Activated T-helper 1 cell treated with anti-CD3 and anti-CD28 coated beads, Interleukin-12 subunit alpha, Interleukin-12 subunit beta, Interleukin-2, Interleukin-4 antibody, amounts not matched to agents 30 ng/mL and 10 ng/mL and 1 ng/mL, durations not matched to agents 14 hours and 24 hours and 36 hours (primary cell): ENCODE data around the gene FCGR3A. TPM values are rescaled to one million over a fixed set of nuclear protein-coding genes. Genes with fewer than 3 reads are reported as not detected.

ENCODE experiments used
- DNase-seq: peaks from one replicate; pipeline ENCODE4 v3.0.0; 2021; ENCODE audit warnings: low spot score
- H3K27ac Mint-ChIP-seq: one replicate; pipeline ENCODE4 v1.8.0; 2021; ENCODE audit warnings: mild to moderate bottlenecking, mixed read lengths
- H3K27me3 Mint-ChIP-seq: one replicate; pipeline ENCODE4 v1.8.0; 2022; ENCODE audit warnings: mild to moderate bottlenecking, moderate library complexity, mixed read lengths; ENCODE audit not compliant: insufficient read depth
- H3K36me3 Mint-ChIP-seq: one replicate; pipeline ENCODE4 v1.8.0; 2021; ENCODE audit warnings: low read depth, mixed read lengths
- H3K4me1 Mint-ChIP-seq: one replicate; pipeline ENCODE4 v1.8.0; 2021; ENCODE audit warnings: low read depth, mixed read lengths
- H3K4me3 Mint-ChIP-seq: one replicate; pipeline ENCODE4 v1.8.0; 2021; ENCODE audit warnings: mild to moderate bottlenecking, moderate library complexity, mixed read lengths
- H3K9me3 Mint-ChIP-seq: one replicate; pipeline ENCODE4 v1.8.0; 2021; ENCODE audit warnings: mixed read lengths
- intact Hi-C: fragments of 100-400 bp; cut with micrococcal nuclease; formaldehyde crosslinking; loops from one replicate; pipeline ENCODE4 v1.15.1; 2024
- total RNA-seq: library from RNA; stranded (reverse); gene quantifications from 2 replicates; pipeline ENCODE4 v1.2.3, GENCODE V29; 2022

FCGR3A gene
- total RNA-seq, 1 donor from 2014 or later: not detected

GRCh38 chr1:161499099-161500039 lies 50.2 kb downstream of the FCGR3A start:
- Mint-ChIP-seq H3K4me1 (peaks cover 7% of the 10 kb centered on the region), H3K36me3 (no peaks in the 10 kb centered on the region), H3K9me3 (no peaks in the 10 kb centered on the region), H3K27me3 (peaks cover 51% of the 10 kb centered on the region), H3K27ac (no peak overlapping the region), H3K4me3 (no peak overlapping the region)
- intact Hi-C loops: no loop called here
- DNase-seq: no peak

GRCh38 chr1:161498646-161499045 lies 51.0 kb downstream of the FCGR3A start:
- no peak overlapping the region for H3K4me3 Mint-ChIP-seq
- no peaks in the 10 kb centered on the region for H3K9me3 Mint-ChIP-seq
- H3K36me3 Mint-ChIP-seq: no peaks in the 10 kb centered on the region
- no peak overlapping the region for H3K27ac Mint-ChIP-seq
- no peak for DNase-seq
- H3K27me3 Mint-ChIP-seq: peaks cover 57% of the 10 kb centered on the region
- intact Hi-C loops: no loop called here
- H3K4me1 Mint-ChIP-seq: peaks cover 7% of the 10 kb centered on the region

- Mint-ChIP-seq H3K27ac (no peak overlapping the region), H3K9me3 (no peaks in the 10 kb centered on the region), H3K4me1 (peaks cover 7% of the 10 kb centered on the region), H3K36me3 (no peaks in the 10 kb centered on the region), H3K27me3 (peaks cover 57% of the 10 kb centered on the region), H3K4me3 (no peak overlapping the region)
- DNase-seq: no peak
- intact Hi-C loops: no loop called here
These were observed 51.7 kb downstream of the FCGR3A start for GRCh38 chr1:161497961-161498360.

- Mint-ChIP-seq H3K27me3 (peaks cover 64% of the 10 kb centered on the region), H3K4me1 (peaks cover 21% of the 10 kb centered on the region)
These were observed 54.1 kb downstream of the FCGR3A start for GRCh38 chr1:161495490-161495889.

GRCh38 chr1:161494091-161494735 lies 55.4 kb downstream of the FCGR3A start:
- Mint-ChIP-seq H3K27ac (no peak overlapping the region), H3K27me3 (peaks cover 72% of the 10 kb centered on the region), H3K36me3 (no peaks in the 10 kb centered on the region), H3K4me1 (peaks cover 16% of the 10 kb centered on the region), H3K9me3 (no peaks in the 10 kb centered on the region), H3K4me3 (no peak overlapping the region)
- no peak for DNase-seq
- intact Hi-C loops: no loop called here

More at GRCh38 chr1:161495490-161495889, 54.1 kb downstream of the FCGR3A start:
- Mint-ChIP-seq H3K9me3 (no peaks in the 10 kb centered on the region), H3K36me3 (no peaks in the 10 kb centered on the region), H3K4me3 (no peak overlapping the region), H3K27ac (no peak overlapping the region)
- no peak for DNase-seq
- intact Hi-C loops: no loop called here

GRCh38 chr1:161492827-161493226 lies 56.8 kb downstream of the FCGR3A start:
- no peak overlapping the region for H3K27ac Mint-ChIP-seq
- H3K9me3 Mint-ChIP-seq: no peaks in the 10 kb centered on the region
- DNase-seq: no peak

More at GRCh38 chr1:161492827-161493226, 56.8 kb downstream of the FCGR3A start:
- H3K36me3 Mint-ChIP-seq: no peaks in the 10 kb centered on the region
- peaks cover 16% of the 10 kb centered on the region for H3K4me1 Mint-ChIP-seq
- no peak overlapping the region for H3K4me3 Mint-ChIP-seq
- peaks cover 78% of the 10 kb centered on the region for H3K27me3 Mint-ChIP-seq
- intact Hi-C loops: no loop called here

Other genes with a start within 250 kb of the FCGR3A start
- 3.0 and 4.0 TPM in 2 replicates for gene MPZ, start 239.8 kb downstream of the FCGR3A start, total RNA-seq
- gene SDHC, start 235.4 kb downstream of the FCGR3A start, total RNA-seq: 157 and 162 TPM in 2 replicates
- gene CFAP126, start 181.9 kb downstream of the FCGR3A start, total RNA-seq: not detected in 2 replicates
- gene FCGR2A, start 44.4 kb downstream of the FCGR3A start, total RNA-seq: not detected in 2 replicates
- 0.59 and 0.99 TPM in 2 replicates for gene HSPA6, start 25.3 kb downstream of the FCGR3A start, total RNA-seq
- gene FCGR3B, start 81.4 kb upstream of the FCGR3A start, total RNA-seq: not detected in 2 replicates
- not detected in 2 replicates for gene FCGR2B, start 113.3 kb upstream of the FCGR3A start, total RNA-seq
- not detected in 2 replicates for gene FCRLA, start 157.4 kb upstream of the FCGR3A start, total RNA-seq
- not detected in 2 replicates for gene FCRLB, start 171.7 kb upstream of the FCGR3A start, total RNA-seq
- 34.1 and 36.0 TPM in 2 replicates for gene DUSP12, start 200.0 kb upstream of the FCGR3A start, total RNA-seq
- gene ATF6, start 216.5 kb upstream of the FCGR3A start, total RNA-seq: 23.9 and 25.5 TPM in 2 replicates